ENCODE data around the gene GDPD3. TPM values are rescaled to one million over a fixed set of nuclear protein-coding genes. Genes with fewer than 3 reads are reported as not detected.
"Not testable (repeated sequence)": the region's sequence is repeated elsewhere in the genome, so short reads cannot be mapped to it uniquely, and the experiment has no call there.

Gene GDPD3
- polyA plus RNA-seq, 6 donors from 2014 or later = 0.31 TPM; not detected in 5

DNA sequence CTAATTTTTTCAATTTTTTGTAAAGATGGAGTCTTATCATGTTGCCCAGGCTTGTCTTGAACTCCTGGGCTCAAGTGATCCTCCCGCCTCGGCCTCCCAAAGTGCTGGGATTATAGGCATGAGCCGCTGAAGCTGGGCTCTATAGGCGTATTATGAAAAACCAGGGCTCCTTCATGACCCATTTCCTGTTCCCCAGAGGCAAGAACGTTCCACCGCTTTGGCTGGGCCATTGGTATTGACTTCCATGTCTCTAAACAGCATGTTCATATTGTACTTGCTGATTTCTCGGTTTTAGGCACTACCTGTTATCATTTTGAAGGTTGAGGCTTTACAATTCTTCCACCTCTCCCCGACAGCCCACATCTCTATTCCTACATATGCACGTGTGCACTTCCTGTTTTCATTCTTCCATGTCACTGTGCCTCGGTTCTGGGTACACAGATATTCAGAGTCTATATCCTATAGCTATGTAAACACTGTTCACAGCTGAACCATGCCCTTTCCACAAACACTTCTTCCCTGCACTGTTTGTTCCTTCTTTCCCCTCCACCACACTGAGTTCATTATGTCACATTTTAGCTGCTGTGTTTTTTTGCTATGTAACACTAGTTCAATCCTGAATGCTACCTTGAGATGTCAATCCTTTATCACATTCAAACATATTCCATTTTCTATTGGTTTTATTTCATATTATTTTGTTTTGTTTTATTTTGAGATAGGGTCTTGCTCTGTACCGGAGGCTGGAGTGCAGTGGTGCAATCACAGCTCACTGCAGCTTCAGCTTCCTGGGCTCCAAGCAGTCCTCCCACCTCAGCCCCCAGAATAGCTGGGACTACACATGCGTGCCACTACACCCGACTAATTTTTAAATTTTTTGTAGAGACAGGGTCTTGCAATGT is 26.5 kb upstream of the GDPD3 start:
- H3K27ac Mint-ChIP-seq = peak overlapping the region in 1 of 6 donors; percentile 0
- no peaks in the 10 kb centered on the region for H3K27me3 Mint-ChIP-seq
- peaks cover 11 to 14% (median 14%) of the 10 kb centered on the region in 3 donors for H3K4me1 Mint-ChIP-seq
- ATAC-seq (ENCODE audit: low read depth in 2 of 2) = no peak
- DNase-seq = no peak
- no peaks in the 10 kb centered on the region for H3K9me3 Mint-ChIP-seq
- peak overlapping the region in 3 of 8 donors; percentile 27 to 33 (median 30) for H3K4me3 Mint-ChIP-seq
- H3K36me3 Mint-ChIP-seq = no peaks in the 10 kb centered on the region

DNA sequence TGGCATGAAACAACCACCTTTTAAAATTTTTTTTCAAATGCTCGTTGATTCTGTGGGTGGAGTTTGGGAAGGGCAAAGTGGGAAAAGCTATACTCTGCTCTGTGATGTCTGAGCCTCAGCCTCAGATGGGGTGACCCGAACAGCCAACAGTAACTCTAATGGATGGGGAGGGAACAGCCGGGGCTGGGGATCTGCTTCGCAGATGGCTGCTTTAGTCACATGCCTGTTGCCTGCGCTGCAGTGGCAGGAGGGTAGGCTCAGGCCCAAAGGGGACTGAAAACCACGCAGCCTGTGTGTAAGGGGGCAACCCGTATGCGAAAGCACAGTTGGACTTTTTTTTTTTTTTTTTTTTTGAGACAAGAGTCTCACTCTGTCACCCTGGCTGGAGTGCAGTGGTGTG is 24.6 kb upstream of the GDPD3 start:
- H3K4me3 Mint-ChIP-seq = no peak overlapping the region
- peak overlapping the region in 1 of 6 donors; percentile 52 for H3K27ac Mint-ChIP-seq
- no peak for DNase-seq
- H3K4me1 Mint-ChIP-seq = peaks cover 7 to 9% (median 9%) of the 10 kb centered on the region in 3 donors
- H3K9me3 Mint-ChIP-seq = no peaks in the 10 kb centered on the region
- no peak for ATAC-seq (ENCODE audit: low read depth in 2 of 2)
- H3K27me3 Mint-ChIP-seq = no peaks in the 10 kb centered on the region
- H3K36me3 Mint-ChIP-seq = no peaks in the 10 kb centered on the region

DNA sequence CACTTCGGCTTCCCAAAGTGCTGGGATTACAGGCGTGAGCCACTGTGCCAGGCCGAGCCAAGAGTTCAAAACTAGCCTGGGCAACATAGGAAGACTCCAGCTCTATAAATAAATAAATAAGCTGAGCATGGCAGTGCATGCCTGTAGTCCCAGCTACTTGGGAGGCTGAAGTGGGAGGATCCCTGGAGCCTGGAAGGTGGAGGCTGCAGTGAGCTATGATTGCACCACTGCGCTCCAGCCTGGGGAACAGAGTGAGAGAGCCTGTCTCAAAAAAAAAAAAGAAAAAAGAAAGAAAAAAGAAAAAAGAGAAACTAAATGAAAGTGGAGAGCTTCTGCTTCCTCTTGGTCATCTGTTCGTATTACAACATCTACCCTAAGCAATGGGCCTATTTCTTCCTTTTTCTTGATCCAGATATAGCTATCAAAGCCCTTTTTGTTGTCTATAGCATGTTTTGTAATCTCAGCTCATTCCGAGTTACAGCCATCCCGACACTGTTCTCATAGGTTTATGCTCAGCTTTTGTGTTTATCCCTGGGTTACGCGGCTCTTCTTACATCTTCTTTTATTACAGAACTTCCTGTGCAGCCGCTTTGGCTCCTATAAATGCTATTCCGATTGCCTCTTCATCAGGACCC is 23.8 kb upstream of the GDPD3 start:
- Mint-ChIP-seq H3K4me3 (no peak overlapping the region), H3K36me3 (no peaks in the 10 kb centered on the region), H3K9me3 (no peaks in the 10 kb centered on the region), H3K27me3 (no peaks in the 10 kb centered on the region), H3K4me1 (peaks cover 7 to 9% (median 9%) of the 10 kb centered on the region in 3 donors), H3K27ac (no peak overlapping the region)
- no peak for ATAC-seq (ENCODE audit: low read depth in 2 of 2)
- DNase-seq = no peak

DNA sequence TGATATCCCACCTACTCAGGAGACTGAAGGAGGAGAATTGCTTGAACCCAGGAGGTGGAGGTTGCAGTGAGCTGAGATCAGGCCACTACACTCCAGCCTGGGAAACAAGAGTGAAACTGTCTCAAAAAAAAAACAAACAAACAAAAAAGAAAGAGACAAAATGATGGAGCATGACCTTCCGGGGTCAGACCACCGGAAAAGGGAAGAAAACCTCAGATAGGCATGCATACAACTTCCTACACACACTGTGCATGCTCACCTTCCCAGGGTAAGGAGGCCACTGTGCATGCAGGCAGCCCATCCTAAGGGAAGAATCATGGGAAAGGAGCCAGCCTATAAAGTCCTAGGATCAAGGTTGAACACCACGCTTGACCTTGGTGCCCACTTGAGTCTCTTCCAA is 19.3 kb upstream of the GDPD3 start:
- peaks cover 0 to 3% (median 0%) of the 10 kb centered on the region in 3 donors for H3K4me1 Mint-ChIP-seq
- DNase-seq = no peak
- no peak for ATAC-seq (ENCODE audit: low read depth in 2 of 2)
- H3K27me3 Mint-ChIP-seq = no peaks in the 10 kb centered on the region
- no peaks in the 10 kb centered on the region for H3K36me3 Mint-ChIP-seq
- H3K9me3 Mint-ChIP-seq = no peaks in the 10 kb centered on the region
- H3K27ac Mint-ChIP-seq = no peak overlapping the region
- no peak overlapping the region for H3K4me3 Mint-ChIP-seq

DNA sequence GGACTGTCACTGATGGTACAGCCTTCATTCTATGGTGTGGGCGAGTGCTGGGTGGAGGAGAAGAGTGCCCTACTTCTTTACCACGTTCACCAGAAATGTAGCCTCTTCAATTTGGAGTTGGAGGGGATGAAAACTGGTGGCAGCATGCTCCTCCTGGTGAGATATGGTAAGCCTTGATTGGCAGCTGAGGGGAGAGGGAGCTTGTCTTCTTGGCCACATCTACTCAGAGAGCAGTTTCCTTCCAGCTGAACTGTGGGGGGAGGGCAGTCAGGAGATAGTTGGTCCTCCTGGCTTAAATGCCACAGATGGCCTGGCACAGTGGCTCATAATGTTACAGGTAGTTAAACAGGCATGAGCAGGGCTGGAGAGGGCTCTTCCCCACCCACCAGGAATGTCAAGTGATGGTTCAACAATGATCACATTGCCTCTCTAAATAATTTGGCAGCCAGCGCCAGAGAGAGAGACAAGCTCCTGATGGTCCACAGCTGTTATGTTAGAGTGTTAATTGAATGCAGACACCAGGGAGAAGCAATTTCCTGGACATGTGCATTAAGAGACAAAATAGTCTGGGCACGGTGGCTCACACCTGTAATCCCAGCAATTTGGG is 18.6 kb upstream of the GDPD3 start:
- no peak overlapping the region for H3K27ac Mint-ChIP-seq
- DNase-seq = no peak

DNA sequence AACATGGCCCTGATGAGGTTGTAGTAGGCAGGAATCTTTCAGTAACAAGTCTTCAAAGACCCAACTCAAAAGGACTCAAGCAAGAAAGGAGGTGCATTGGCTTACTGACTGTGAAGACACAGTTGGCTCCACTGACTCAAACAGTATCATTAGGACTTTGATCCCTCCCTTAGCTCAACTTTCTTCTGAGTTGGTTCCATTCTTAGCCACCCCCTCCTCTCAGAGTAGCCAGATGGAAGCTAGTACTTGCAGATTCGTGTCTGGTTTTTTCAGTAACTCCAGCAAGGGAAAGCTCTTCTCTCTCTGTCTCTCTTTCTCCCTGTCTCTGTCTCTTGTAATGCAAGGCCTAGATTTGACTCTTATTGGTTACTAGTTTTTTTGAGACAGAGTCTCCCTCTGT is 14.7 kb upstream of the GDPD3 start:
- no peak overlapping the region for H3K27ac Mint-ChIP-seq
- ATAC-seq (ENCODE audit: low read depth in 2 of 2) = no peak
- H3K4me3 Mint-ChIP-seq = no peak overlapping the region
- peaks cover 0 to 6% (median 0%) of the 10 kb centered on the region in 3 donors for H3K4me1 Mint-ChIP-seq
- no peaks in the 10 kb centered on the region for H3K9me3 Mint-ChIP-seq
- H3K27me3 Mint-ChIP-seq = no peaks in the 10 kb centered on the region
- H3K36me3 Mint-ChIP-seq = no peaks in the 10 kb centered on the region
- no peak for DNase-seq

More for the DNA sequence above, 18.6 kb upstream of the GDPD3 start:
- Mint-ChIP-seq H3K4me1 (peaks cover 0 to 3% (median 0%) of the 10 kb centered on the region in 3 donors), H3K27me3 (no peaks in the 10 kb centered on the region), H3K36me3 (no peaks in the 10 kb centered on the region), H3K9me3 (no peaks in the 10 kb centered on the region), H3K4me3 (no peak overlapping the region)
- ATAC-seq (ENCODE audit: low read depth in 2 of 2) = no peak

DNA sequence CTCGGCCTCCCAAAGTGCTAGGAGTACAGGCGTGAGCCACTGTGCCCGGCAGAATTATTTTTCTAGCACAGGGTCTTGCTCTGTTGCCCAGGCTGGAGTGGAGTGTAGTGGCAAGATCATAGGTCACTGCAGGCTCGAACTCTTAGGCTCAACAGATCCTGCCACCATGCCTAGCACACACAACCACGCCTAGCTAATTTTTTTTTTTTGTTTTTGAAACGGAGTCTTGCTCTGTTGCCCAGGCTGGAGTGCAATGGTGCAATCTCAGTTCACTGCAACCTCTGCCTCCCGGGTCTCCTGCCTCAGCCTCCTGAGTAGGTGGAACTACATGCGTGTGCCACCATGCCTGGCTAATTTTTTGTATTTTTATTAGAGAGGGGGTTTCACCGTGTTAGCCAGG is 12.4 kb upstream of the GDPD3 start:
- H3K4me3 Mint-ChIP-seq = peak overlapping the region in 1 of 8 donors; percentile 39
- ATAC-seq (ENCODE audit: low read depth in 2 of 2); H3K9me3 Mint-ChIP-seq; H3K36me3 Mint-ChIP-seq; DNase-seq; H3K27ac Mint-ChIP-seq; H3K27me3 Mint-ChIP-seq: not testable (repeated sequence)
- H3K4me1 Mint-ChIP-seq = peaks cover 10 to 22% (median 16%) of the 10 kb centered on the region in 3 donors

DNA sequence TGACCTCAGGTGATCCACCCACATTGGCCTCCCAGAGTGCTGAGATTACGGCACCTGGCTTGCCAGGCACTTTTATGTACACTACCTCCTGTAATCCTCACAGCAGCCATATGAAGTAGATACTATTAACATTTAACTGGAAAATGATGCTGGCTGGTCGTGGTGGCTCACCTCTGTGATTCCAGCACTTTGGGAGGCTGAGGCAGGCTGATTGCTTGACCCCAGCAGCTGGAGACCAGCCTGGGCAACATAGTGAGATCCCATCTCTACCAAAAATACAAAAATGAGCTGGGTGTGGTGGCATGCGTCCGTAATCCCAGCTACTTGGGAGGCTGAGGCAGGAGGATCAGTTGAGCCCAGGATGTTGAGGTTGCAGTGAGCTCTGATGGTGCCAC is 11.6 kb upstream of the GDPD3 start:
- Mint-ChIP-seq H3K27me3 (no peaks in the 10 kb centered on the region), H3K4me3 (peak overlapping the region in 1 of 8 donors; percentile 75), H3K36me3 (no peaks in the 10 kb centered on the region), H3K27ac (no peak overlapping the region), H3K4me1 (peaks cover 16 to 29% (median 23%) of the 10 kb centered on the region in 3 donors), H3K9me3 (no peaks in the 10 kb centered on the region)
- DNase-seq = no peak
- no peak for ATAC-seq (ENCODE audit: low read depth in 2 of 2)

DNA sequence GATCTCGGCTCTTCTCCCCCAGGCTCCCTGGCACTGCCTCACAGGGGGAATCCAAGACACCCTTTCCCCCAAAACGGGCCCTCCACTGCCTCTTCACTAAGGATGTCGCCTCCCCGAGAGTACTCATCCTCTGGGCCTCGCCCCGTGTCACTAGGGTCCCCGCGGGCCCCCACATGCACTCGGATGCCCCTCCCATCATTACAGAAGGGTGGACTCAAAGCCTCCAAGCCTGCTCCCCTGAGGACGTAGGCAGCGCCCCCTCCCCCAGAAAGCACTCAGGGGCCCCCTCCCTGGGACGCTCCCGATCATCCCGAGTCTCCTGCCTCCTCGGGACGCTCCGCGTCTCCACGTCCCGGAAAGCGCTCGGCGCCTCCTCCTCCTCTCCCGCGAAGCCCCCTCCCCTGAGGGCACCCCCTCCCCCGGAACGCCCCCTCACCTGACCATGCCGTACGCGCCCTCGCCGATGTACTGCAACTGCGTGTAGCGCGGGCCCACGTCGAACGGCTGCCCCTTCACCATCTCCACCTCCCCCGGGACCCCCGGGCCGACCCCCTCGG is 9.3 kb upstream of the GDPD3 start:
- DNase-seq (no peak), ATAC-seq (ENCODE audit: low read depth in 2 of 2) (peak; percentile 16)
- H3K4me1 Mint-ChIP-seq = peaks cover 16 to 38% (median 25%) of the 10 kb centered on the region in 3 donors
- H3K36me3 Mint-ChIP-seq = no peaks in the 10 kb centered on the region
- H3K4me3 Mint-ChIP-seq = peak overlapping the region; percentile 80 to 97 (median 88)
- no peaks in the 10 kb centered on the region for H3K9me3 Mint-ChIP-seq
- no peaks in the 10 kb centered on the region for H3K27me3 Mint-ChIP-seq
- H3K27ac Mint-ChIP-seq = peak overlapping the region in 5 of 6 donors; percentile 44 to 92 (median 80)

DNA sequence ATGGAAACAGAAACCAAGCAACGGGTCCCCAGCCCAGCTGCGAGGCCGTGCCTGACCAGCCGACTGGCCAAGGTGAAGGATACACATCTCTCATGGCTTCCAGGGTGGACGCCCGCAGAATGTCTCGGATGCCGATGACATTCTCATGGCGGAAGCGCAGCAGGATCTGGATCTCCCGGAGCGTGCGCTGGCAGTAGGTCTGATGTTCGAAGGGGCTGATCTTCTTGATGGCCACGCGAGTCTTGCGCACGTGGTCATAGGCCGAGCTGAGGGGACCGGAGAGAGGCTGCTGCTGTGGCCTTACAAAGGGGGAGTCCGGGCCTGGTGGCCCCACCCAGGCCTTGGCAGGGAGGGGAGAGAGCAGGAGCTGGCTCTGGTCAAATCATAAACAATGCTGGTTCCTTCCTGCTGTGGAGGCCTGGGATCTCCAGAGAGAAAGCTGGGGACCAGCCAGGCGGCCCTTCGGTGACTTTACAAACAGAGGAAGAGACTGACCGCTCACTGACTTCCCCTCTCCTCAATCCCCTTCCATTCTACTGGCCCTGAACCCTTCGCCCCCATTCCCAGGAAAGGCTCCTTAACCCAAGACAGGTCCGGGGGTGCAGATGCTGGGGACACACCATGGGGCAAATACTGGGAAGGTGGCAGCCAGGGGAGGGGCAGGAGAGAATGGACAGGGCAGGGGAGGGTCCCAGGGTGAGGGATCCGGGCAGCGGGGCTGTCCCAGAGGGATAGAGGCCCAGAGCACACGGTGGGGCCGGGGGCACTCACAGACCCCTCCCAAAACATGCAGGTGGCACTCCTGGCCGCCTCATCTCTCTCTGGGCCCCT is 8.6 kb upstream of the GDPD3 start:
- Mint-ChIP-seq H3K9me3 (no peaks in the 10 kb centered on the region), H3K4me3 (peak overlapping the region; percentile 80 to 97 (median 88)), H3K4me1 (peaks cover 16 to 38% (median 25%) of the 10 kb centered on the region in 3 donors), H3K27me3 (no peaks in the 10 kb centered on the region), H3K36me3 (no peaks in the 10 kb centered on the region), H3K27ac (peak overlapping the region; percentile 16 to 92 (median 73))
- DNase-seq (no peak), ATAC-seq (ENCODE audit: low read depth in 2 of 2) (no peak)

DNA sequence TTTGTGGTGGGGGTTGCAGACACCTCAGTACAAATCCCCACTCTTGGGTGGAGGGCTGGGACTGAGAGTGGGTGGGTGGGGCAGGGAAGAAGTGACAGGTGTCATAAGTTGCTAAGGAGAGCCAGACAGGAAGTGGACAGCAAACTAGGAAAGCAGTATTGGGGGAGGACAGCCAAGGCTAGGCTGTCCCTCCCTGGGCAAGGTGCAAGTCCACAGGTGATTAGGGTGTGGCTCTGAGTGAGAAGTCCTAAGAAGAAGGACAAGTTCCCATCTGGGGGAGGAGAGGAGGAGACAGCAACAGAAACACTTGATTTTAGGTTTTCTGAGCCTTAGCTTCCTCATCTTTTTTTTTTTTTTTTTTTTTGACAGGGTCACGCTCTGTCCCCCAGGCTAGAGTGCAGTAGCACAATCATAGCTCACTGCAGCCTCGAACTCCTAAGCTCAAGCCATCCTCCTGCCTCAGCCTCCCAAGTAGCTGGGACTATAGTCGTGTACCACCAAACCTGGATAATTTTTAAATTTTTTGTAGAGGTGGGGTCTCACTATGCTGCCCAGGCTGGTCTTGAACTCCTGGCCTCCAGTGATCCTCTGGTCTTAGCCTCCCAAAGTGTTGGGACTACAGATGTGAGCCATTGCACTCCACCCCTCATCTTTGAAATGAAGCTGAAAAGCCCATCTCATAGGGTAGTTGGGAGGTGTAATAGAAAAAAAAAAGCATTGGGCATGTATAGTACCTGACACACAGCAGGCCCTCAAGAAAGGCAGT is 7.2 kb upstream of the GDPD3 start:
- Mint-ChIP-seq H3K36me3 (no peaks in the 10 kb centered on the region), H3K4me3 (peak overlapping the region in 6 of 8 donors; percentile 32 to 91 (median 69)), H3K27me3 (no peaks in the 10 kb centered on the region), H3K27ac (peak overlapping the region in 4 of 6 donors; percentile 63 to 84 (median 68)), H3K9me3 (no peaks in the 10 kb centered on the region), H3K4me1 (peaks cover 16 to 32% (median 25%) of the 10 kb centered on the region in 3 donors)
- DNase-seq (no peak), ATAC-seq (ENCODE audit: low read depth in 2 of 2) (no peak)

DNA sequence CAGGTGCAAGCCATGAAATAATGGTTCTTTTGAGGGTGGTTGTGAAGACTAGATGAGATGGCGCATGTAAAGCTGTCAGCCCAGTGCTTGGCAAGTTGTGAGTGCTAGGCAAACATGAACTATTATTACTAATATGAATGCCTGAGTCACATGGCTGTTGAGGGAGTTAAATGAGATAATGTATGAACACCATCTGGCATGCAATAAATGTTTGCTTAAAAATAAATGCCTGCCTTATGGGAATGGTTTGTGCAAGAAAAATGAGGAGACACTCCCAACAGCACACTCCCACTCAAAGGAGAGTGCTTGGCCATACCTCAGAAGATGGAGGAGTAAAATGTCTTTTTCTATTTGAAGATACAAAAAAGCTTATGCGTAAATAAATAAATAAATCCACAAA is 6.1 kb upstream of the GDPD3 start:
- no peak for ATAC-seq (ENCODE audit: low read depth in 2 of 2)
- Mint-ChIP-seq H3K27me3 (no peaks in the 10 kb centered on the region), H3K27ac (no peak overlapping the region), H3K9me3 (no peaks in the 10 kb centered on the region), H3K36me3 (no peaks in the 10 kb centered on the region), H3K4me1 (peaks cover 16 to 32% (median 25%) of the 10 kb centered on the region in 3 donors), H3K4me3 (peak overlapping the region in 1 of 8 donors; percentile 90)
- DNase-seq = no peak

All from naive B cell (primary cell).